ENCODE results near the gene N4BP2L1. TPM values are rescaled to one million over a fixed set of nuclear protein-coding genes. Genes with fewer than 3 reads are reported as not detected.

The N4BP2L1 gene
- total RNA-seq, 2 donors from 2014 or later = 4.8 to 10.3 TPM

- no peaks in the 10 kb centered on the region for H3K4me1 ChIP-seq
- H3K9me3 ChIP-seq = no peaks in the 10 kb centered on the region
- H3K4me3 ChIP-seq = no peak overlapping the region
- no peak for DNase-seq
- H3K27ac ChIP-seq = no peak overlapping the region
- TF ChIP-seq CTCF (IDR thresholded peaks at IDR 0.05) = no peak
- intact Hi-C loops (cut with DNase I) = no loop called here
- H3K36me3 ChIP-seq = no peaks in the 10 kb centered on the region
- no peak overlapping the region for H3K9ac ChIP-seq (ENCODE audit: low read depth in 2 of 2, low read length in 2 of 2)
- H3K27me3 ChIP-seq = no peaks in the 10 kb centered on the region
Observed at GRCh38 chr13:32430018-32430747, 2.3 kb upstream of the N4BP2L1 start.

GRCh38 chr13:32429433-32429909, 1.5 kb upstream of the N4BP2L1 start:
- H3K4me3 ChIP-seq = no peak overlapping the region
- no peak overlapping the region for H3K27ac ChIP-seq
- no peak for TF ChIP-seq CTCF (IDR thresholded peaks at IDR 0.05)
- intact Hi-C loops (cut with DNase I) = no loop called here
- no peaks in the 10 kb centered on the region for H3K4me1 ChIP-seq
- H3K9ac ChIP-seq (ENCODE audit: low read depth in 2 of 2, low read length in 2 of 2) = no peak overlapping the region
- no peaks in the 10 kb centered on the region for H3K27me3 ChIP-seq
- H3K9me3 ChIP-seq = no peaks in the 10 kb centered on the region
- H3K36me3 ChIP-seq = no peaks in the 10 kb centered on the region
- DNase-seq = no peak

GRCh38 chr13:32428581-32429432, 877 bp upstream of the N4BP2L1 start:
- H3K9me3 ChIP-seq = no peaks in the 10 kb centered on the region
- no peaks in the 10 kb centered on the region for H3K36me3 ChIP-seq
- peak overlapping the region; percentile 71 for H3K4me3 ChIP-seq
- no peaks in the 10 kb centered on the region for H3K27me3 ChIP-seq
- intact Hi-C loops (cut with DNase I) = no loop called here
- H3K4me1 ChIP-seq = no peaks in the 10 kb centered on the region
- H3K9ac ChIP-seq (ENCODE audit: low read depth in 2 of 2, low read length in 2 of 2) = peak overlapping the region; percentile 69 to 89
- no peak for TF ChIP-seq CTCF (IDR thresholded peaks at IDR 0.05)
- H3K27ac ChIP-seq = peak overlapping the region; percentile 86
- DNase-seq = no peak

- intact Hi-C loops (cut with DNase I) = no loop called here
- Histone ChIP-seq H3K27me3 (no peaks in the 10 kb centered on the region), H3K36me3 (no peaks in the 10 kb centered on the region), H3K27ac (peak overlapping the region; percentile 86), H3K4me1 (no peaks in the 10 kb centered on the region), H3K9ac (ENCODE audit: low read depth in 2 of 2, low read length in 2 of 2) (peak overlapping the region; percentile 89 to 90), H3K9me3 (no peaks in the 10 kb centered on the region), H3K4me3 (peak overlapping the region; percentile 71)
- DNase-seq = peak; percentile 52
- TF ChIP-seq CTCF (IDR thresholded peaks at IDR 0.05) = no peak
Observed at GRCh38 chr13:32426990-32427851, 709 bp downstream of the N4BP2L1 start.

All from colonic mucosa (tissue), 4 donors.